Kidney epithelial cell (primary cell): ENCODE measurements around the gene USP16. TPM values are rescaled to one million over a fixed set of nuclear protein-coding genes. Genes with fewer than 3 reads are reported as not detected.
A peak's percentile ranks its signal among the peaks of the same experiment; 100 is the strongest.
"Not testable (repeated sequence)": the region's sequence is repeated elsewhere in the genome, so short reads cannot be mapped to it uniquely, and the experiment has no call there.

Source experiments
- DNase-seq: peaks from one replicate; pipeline ENCODE4 v3.0.0-alpha.2; 2010; ENCODE audit warnings: low read depth
- H3K27me3 ChIP-seq: 2 replicates; pipeline ENCODE4 v1.6.0; 2011; ENCODE audit warnings: low read length; ENCODE audit not compliant: control insufficient read depth, insufficient read depth
- H3K36me3 ChIP-seq: 2 replicates; pipeline ENCODE4 v1.5.1; 2011; ENCODE audit warnings: low read length; ENCODE audit not compliant: control insufficient read depth, insufficient read depth
- H3K4me3 ChIP-seq: 2 replicates; pipeline ENCODE4 v1.5.1; 2011; ENCODE audit warnings: low read depth, mild to moderate bottlenecking, control low read depth, low read length
- CTCF ChIP-seq: IDR thresholded peaks from 2 replicates; pipeline ENCODE4 v1.5.1; 2011; ENCODE audit warnings: mild to moderate bottlenecking, moderate library complexity, low read length, control low read depth, inconsistent platforms; ENCODE audit not compliant: insufficient read depth, poor library complexity, severe bottlenecking
- total RNA-seq: library from RNA; depleted of rRNA; stranded (reverse); fragments of >200 nt; gene quantifications from 2 replicates; pipeline ENCODE4 v1.2.3, GENCODE V29; 2015

The USP16 gene
- total RNA-seq, 1 donor from 2014 or later, result 30.0 TPM

DNA sequence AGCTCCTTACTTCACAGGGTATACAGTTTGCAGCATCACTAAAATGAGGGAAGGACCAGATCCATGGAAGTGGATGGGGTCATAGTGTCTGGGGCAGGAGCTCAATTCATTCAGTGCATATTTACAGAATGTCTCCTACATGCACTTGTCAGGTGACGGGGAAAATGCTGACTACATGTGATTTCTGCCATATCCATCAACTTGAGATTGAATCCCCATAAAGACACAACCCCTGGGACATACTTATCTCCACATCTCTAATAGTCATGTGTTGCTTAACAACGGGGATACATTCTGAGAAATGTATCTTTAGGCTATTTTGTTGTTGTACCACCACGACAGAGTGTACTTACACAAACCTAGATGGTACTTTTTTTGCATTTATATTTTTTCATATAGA, 17.3 kb upstream of the USP16 start:
- Histone ChIP-seq H3K4me3 (no peak overlapping the region), H3K36me3 (no peaks in the 10 kb centered on the region), H3K27me3 (no peaks in the 10 kb centered on the region)
- DNase-seq, result no peak
- no peak for TF ChIP-seq CTCF

DNA sequence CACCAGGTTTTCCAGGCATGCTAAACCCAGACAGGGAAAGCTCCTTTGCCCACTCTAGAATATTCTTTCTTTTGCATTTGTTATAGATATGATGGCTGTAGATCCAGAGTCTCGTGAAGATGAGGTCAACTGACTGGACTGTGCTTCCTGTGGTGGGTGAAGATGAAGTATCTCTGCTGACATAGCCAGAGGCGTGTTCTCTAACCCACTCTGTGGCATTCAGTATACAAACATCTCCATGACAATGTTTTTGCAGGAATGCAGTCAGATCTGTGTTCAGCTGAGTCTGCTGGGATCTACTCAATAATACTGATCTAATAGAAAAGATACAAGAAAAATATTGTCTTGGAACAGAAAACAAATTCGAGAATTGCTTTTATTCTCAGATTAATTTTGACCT, 16.7 kb upstream of the USP16 start:
- no peak for DNase-seq
- no peak overlapping the region for H3K4me3 ChIP-seq
- no peaks in the 10 kb centered on the region for H3K36me3 ChIP-seq
- H3K27me3 ChIP-seq, result no peaks in the 10 kb centered on the region
- TF ChIP-seq CTCF, result no peak

DNA sequence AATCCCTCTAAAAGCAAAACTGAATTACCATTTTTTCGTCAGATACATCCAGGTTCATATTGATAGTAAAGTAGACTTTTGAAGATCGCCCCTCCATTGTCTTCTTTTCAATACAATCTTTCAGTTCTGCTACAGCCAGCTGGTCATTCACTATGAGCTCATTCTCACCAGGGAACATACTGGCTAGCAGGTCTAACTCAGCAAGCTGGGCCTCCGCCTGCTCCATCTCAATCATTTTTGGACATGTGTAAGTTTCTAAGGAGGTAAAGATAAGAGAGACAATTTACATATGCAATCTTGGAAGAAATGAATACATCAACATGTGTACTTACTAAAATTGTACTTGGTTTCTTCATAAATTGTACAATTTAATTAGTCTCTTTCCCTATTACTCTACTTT, 16.1 kb upstream of the USP16 start:
- Histone ChIP-seq H3K27me3 (no peaks in the 10 kb centered on the region), H3K4me3 (no peak overlapping the region), H3K36me3 (no peaks in the 10 kb centered on the region)
- DNase-seq, result no peak
- TF ChIP-seq CTCF, result no peak

- not testable (repeated sequence) for DNase-seq, H3K36me3 ChIP-seq, H3K4me3 ChIP-seq, H3K27me3 ChIP-seq
Measured at GRCh38 chr21:29011236-29011635, 13.2 kb upstream of the USP16 start.

GRCh38 chr21:29017639-29018237, 6.7 kb upstream of the USP16 start:
- TF ChIP-seq CTCF, result no peak
- no peak for DNase-seq
- no peaks in the 10 kb centered on the region for H3K27me3 ChIP-seq
- peak overlapping the region; percentile 98 for H3K4me3 ChIP-seq
- no peaks in the 10 kb centered on the region for H3K36me3 ChIP-seq

- no peak for DNase-seq
- TF ChIP-seq CTCF, result no peak
- H3K36me3 ChIP-seq, result no peaks in the 10 kb centered on the region
- no peaks in the 10 kb centered on the region for H3K27me3 ChIP-seq
- peak overlapping the region; percentile 98 for H3K4me3 ChIP-seq
Measured at GRCh38 chr21:29018540-29018939, 5.9 kb upstream of the USP16 start.
